ENCODE results near the gene KRTAP10-6.
"Not testable (repeated sequence)": the region's sequence is repeated elsewhere in the genome, so short reads cannot be mapped to it uniquely, and the experiment has no call there.

The KRTAP10-6 gene

DNA sequence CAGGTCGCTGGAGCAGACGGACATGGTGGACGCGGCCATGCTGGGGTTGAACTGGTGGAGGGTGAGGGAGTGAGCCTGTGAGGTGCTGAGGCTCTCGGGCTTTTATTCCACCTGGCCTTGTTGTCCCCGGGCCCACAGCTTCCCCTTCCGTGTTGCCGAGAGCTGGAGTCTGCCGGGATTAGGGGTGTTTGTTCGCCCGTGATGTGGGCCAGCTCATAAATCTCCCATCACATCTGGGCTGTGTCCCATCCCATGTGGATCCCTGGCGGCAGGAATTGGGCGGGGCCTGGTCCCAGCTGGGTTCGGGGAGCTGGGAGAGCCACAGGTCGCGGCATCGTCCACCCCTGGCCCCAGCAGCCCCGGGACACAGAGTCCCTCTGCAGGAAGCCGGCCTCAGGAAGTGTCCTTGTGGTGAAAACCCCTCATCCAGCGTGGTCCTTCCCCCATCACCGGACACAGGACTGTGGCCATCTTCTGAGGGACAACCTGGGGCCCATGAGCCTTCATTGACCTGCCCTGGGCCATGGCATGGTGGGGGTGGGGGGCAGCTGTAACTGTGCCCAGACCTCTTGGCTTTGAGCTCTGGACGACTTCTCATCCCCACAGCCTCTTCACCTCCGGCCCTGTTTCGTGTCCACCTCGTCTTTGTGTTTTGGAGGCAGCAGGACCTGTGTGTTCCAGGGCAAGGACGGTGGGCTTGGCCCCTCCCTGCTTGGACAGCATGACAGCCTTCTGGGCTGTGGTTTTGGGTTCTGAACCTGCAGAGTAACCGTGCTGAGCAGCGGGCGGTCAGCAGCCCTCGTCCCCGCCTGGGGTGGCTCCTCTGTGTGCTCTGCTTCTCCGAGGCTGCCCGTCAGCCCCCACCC lies at the start of gene KRTAP10-6:
TSS of gene KRTAP10-6 (minus strand) at position 60 of the 866 bp plus-strand sequence. CDS start at position 39, 21 bp downstream.
- no peak for DNase-seq

- DNase-seq, result no peak
Measured at GRCh38 chr21:44640761-44641160, 48.5 kb upstream of the KRTAP10-6 start.

- no peak for DNase-seq
Measured at GRCh38 chr21:44639331-44639655, 47.0 kb upstream of the KRTAP10-6 start.

DNA sequence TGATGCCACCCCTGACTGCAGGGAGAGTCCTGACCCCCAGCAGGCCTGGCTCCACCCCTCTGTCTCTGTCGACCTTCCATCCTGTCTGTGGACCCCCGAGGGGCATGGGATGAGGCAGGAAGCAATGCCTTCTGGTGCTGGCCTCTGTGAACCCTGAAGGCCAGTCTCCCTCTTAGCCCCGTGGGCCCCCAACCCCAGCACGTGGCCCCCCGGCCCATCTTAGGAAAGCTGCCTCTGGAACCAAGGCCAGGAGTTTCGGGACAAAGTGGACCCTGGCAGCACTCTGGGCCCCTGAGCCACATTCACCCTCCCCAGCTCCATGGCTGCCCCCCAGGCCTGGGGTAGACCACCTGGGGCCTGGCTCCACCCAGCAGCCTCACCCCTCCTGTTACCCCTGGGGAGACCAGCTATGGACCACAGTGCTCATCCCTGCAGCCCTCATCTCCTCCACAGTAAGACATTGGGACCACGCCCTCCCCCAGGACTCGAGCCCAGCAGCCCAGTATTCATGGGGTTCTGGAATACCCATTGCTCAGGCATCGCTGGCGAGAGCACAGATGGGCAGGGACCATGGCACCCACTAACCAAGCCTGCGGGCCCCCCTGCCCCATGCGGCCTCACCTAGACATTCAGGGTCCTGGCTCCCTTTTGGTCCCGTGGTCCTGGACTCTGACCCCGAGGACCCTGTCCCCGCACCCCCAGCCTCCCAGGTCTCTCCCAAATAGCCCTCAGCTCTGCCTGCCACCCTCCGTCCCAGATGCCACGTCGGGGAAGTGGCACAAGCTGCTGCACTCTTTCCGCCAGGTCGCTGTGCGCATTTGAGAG lies 46.4 kb upstream of the KRTAP10-6 start:
- DNase-seq, result not testable (repeated sequence)

GRCh38 chr21:44637851-44638348 lies 45.6 kb upstream of the KRTAP10-6 start:
- not testable (repeated sequence) for DNase-seq

GRCh38 chr21:44637018-44637850 lies 44.9 kb upstream of the KRTAP10-6 start, which contains the start of gene KRTAP10-10:
TSS of gene KRTAP10-10 (plus strand) at chr21:44637356. CDS start at chr21:44637418, 62 bp downstream.
- no peak for DNase-seq

DNA sequence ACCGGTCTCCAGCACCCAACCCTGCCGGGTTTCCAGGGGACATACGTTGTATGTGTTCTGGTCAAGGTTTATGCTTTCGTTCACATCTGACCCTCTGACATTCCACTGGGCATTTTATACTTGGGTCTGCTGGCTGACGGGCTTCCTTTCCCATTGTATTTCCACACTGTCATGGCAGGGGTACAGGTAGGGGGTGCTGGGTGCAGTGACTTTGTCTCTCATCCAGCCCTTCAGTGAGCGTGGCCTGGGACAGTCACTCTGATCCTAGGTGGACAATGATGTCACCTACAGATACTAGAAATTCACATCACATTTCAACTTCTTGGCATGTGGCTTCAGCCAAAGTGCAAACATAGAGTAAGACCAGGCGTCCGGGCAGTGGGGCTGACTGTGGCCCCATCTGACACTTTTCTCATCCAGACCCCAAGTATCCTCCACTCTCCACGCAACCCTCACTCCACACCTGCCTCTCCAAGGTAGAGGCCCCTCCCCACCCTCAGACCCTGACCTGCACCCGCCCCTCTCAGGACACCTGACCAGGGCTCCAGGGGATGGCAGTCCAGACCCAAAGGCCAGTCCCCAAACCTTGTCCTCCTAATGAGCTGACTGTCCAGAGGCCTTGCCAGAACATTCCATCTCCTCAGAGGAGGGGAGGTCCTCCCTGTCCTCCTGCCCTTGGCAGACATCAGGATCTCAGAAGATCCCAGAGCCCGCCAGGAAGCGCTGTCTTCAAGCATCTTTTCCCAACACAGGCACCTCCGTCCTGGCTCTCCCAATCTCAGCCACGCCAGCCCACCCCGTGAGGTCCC lies 44.1 kb upstream of the KRTAP10-6 start:
- no peak for DNase-seq

- no peak for DNase-seq
Measured at GRCh38 chr21:44632067-44632466, 39.8 kb upstream of the KRTAP10-6 start.

- no peak for DNase-seq
Measured at GRCh38 chr21:44630440-44630839, 38.1 kb upstream of the KRTAP10-6 start.

- no peak for DNase-seq
Measured at GRCh38 chr21:44628707-44629391, 36.5 kb upstream of the KRTAP10-6 start.

- not testable (repeated sequence) for DNase-seq
Measured at GRCh38 chr21:44627831-44628233, 35.5 kb upstream of the KRTAP10-6 start.

- not testable (repeated sequence) for DNase-seq
Measured at GRCh38 chr21:44627181-44627822, 35.0 kb upstream of the KRTAP10-6 start.

GRCh38 chr21:44626673-44627143 lies 34.4 kb upstream of the KRTAP10-6 start, which contains the start of gene KRTAP10-9:
TSS of gene KRTAP10-9 (plus strand) at chr21:44627093. CDS start at chr21:44627172, 79 bp downstream.
- DNase-seq, result no peak

DNA sequence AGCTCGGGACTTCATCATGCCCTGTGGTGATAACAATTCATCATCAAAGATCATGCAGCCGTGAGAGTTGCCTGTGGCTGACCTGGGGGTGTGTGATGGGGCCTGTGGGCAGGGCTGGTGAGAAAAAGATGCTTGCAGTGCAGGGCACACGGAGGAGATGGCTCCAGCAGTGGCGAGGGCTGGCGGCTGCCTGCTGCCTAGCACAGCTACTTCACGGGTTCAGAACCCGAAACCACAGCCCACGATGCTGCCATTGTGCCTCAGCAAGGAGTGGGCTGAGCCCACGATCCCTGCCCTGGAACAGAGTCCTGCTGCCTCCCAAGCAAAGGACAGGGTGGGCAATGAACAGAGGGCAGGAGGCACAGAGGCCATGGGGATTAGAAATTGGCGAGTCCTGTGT lies 34.0 kb upstream of the KRTAP10-6 start:
- DNase-seq, result no peak

DNA sequence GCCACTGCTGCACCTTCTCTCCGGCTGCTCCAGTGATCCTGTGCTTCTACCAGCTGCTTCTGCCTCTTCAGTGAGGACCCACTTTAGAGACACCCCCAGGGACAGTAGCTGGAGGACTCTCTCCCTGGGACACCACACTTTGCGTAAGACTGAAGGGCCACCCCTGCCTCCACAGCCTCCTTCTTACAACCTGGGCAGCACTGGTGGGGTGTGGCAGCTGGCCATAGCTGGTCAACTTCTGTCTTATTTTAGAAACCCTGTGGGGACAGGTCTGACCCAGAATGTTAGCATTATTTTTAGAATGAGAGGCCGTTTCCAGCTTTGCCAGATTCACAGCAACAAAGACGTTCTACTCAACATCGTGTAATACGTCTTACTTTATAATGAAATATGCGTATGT lies 33.5 kb upstream of the KRTAP10-6 start:
- no peak for DNase-seq

DNA sequence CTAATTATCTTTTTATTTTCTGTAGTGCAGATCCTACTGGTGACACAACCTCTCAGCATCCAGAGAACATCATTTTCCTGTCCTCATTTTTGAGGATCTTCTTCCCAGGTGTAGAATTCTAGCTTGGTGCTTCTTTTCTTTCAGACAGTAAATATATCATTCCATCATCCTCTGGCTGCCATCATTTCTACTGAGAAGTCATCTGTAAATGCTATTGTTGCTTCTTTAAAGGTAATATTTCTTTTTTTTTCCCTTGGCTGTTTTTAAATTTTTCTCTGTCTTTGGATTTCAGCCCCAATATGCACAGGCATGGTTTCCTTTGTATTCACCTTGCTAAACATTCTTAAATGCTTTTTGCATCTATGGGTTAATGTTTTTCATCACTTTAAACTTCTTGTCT lies 31.3 kb upstream of the KRTAP10-6 start:
- no peak for DNase-seq

- no peak for DNase-seq
Measured at GRCh38 chr21:44619886-44620285, 27.6 kb upstream of the KRTAP10-6 start.

GRCh38 chr21:44618909-44619308 lies 26.6 kb upstream of the KRTAP10-6 start:
- DNase-seq, result no peak

DNA sequence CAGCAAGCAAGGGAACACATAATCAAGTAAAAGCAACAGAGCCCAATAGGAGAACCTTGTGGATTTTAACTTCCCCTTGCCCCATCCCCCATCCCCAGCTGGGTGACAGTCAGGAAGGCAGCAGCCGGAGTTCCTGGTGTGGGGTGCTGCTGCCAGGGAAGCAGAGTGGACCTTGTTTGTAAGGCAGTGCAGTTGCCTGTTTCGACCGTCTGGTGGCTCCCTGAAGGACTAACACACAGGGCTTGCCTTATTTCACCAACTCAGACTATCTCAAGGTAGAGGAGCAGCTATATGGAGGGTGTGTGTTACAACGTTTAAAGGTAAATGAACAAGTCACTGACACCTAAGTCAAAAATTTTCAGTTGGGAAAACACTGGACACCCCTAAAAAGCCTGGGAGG lies 26.2 kb upstream of the KRTAP10-6 start:
- no peak for DNase-seq

- DNase-seq, result no peak
Measured at GRCh38 chr21:44617071-44617501, 24.8 kb upstream of the KRTAP10-6 start.

Measured in NCI-H510A (cell line).